ENCODE data around the gene ZNF616.
A peak's percentile ranks its signal among the peaks of the same experiment; 100 is the strongest.

The ZNF616 gene

DNA sequence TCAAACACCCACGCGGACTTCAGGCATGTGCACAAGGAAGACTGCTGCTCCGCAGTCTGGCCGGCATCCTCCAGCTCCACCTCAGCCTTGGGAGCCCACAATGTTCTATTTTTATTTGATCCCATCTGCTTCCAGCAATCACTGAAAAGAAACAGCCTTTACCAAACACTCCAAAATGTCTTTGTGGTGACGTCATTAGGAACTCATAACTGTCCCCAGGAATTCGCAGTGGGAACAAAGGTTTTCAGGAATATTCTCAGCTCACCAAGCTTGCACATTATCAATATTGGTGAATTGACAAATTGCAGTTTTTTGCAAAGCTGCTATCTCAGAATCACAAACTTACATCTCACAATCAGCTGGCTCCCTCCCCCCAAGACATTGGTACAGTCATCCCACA, 29.0 kb downstream of the ZNF616 start:
- DNase-seq (ENCODE audit: low spot score): no peak

DNA sequence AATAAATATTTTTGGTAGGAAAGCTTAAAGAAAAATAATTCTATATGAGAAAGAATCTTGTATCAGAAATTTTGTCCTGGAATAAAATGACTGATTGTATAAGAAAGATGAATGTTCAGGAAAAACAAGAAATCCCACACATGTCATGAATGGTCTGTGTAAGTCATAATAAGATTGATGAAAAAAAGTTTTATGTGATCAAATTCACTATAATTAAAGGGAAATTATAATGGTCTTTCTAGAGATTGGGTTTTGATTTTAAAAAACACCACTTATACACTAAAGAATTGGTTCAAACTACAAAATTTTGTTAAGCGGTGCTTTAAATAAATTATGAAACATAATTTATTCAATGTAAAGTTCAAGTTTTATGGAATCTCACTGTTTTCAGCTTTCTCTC, 37.0 kb downstream of the ZNF616 start:
- DNase-seq (ENCODE audit: low spot score): no peak

DNA sequence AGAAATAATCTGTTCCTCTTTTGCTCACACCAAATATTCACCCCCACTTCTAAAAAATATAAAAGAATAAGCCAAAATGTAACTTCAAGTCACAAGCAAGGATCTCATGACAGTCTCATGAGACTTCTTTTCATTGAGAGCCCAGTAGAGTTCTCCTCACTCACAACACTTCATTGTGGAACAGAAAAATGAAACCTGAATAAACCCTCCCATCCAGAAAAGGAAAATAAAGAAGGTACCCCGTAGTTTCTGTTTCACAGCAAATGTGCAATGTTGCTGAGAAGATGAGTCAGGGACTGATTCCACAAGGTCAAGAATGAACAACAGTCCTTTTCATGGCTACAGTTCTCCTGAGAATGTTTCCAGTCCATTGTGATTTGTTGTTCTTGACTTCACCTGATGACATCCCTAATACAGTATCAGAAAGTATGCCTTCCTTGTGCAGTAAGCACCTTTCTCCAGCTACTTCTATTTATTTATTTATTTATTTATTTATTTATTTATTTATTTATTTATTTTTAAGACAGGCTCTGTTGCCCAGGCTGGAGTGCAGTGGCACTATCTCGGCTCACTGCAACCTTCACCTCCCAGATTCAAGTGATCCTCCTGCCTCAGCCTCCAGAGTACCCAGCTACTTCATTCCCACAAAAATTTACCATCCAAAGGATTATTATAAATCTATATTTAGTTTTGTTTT, 37.7 kb downstream of the ZNF616 start:
- DNase-seq (ENCODE audit: low spot score): peak; percentile 16

DNA sequence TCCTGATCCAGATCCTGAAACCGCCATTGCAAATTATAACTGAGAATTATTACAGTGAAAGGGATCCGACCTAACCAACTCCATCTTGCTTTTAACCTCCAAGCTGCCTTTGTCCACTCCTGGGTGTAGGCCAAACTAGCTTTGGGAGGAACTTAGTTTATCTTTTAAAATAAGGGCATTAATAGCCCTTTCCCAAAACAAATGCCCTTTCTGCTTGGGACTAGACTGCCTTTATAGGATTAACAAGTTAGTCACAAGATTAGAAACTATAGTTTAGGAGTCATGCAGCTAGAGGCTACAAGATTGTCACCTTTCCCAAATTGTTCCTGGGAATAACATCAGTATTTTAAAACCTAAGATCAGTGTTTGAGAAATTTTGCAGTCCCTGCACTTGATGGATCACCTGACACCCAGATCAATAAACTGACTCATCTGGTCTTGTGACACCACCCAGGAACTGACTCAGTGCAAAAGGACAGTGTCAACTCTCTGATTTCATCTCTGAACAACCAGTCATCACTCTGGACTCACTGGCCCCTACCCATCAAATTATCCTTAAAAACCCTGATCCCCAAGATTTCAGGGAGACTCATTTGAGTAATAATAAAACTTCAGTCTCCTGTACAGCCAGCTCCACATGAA, 40.1 kb downstream of the ZNF616 start:
- peak; percentile 64 for DNase-seq (ENCODE audit: low spot score)

DNA sequence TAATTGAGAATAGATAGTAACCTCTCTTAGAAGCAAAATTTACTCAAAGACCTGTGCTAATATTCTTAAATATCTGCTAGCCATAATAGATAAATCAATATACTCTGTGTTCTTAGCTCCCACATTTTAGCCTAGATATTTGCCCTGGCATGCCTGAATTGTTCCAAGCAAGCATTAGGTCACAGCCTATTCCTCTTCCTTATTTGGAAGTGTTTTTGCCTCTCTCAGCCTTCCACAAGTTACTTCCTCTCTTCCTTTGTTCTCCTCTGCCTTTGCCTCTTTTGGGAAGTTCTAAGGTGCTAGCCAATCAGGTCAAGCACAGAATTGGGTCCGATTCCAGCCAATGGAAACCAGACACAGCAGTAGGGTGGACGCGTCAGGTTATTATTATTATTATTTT, 43.3 kb downstream of the ZNF616 start:
- peak; percentile 16 for DNase-seq (ENCODE audit: low spot score)

DNA sequence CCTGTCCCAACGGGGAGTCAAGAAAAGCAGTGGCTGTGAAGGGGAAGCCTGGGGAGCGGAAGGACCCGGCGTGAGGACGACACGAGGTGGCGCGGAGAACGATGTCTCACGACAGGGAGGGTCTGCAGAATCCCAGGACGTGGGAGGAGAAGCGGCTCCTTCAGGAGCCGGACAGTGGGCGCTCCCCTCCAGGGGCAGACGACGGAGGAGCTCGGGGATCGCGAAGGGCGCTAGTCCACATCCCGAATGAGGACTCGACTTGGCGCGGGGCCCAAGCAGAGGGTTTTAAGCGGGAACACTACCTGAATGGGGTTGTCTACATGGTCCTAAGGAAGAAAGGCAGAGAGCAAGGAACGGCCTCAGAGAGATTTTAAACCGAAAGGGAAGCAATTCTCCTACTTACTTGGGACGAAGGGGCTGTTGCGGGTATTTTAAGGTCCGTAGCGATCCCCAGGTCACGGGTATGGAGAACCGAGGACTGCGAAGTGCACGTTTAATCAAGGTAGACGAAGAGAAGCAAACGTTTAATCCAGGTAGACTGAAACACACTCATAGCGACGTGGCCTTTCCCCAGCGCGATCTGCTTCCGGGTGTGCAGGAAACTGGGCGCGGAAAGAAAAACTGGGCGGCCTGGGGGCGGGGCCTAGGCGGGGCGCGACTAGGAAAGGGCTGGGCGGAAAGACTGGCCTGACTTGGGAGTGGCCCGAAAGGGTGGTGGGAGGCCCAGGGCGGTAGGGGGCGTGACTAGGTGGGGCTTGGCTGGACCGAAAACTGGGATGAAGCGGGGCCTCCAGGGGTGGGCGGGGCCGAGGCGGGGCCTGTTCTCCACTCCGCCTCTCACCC, 44.3 kb downstream of the ZNF616 start, which contains the start of gene ZNF841:
Gene ZNF841, minus strand, starts transcription at position 594 of the 843 bp plus-strand sequence. CDS start 10,964 bp downstream, outside the sequence.
- DNase-seq (ENCODE audit: low spot score): peak; percentile 94

DNA sequence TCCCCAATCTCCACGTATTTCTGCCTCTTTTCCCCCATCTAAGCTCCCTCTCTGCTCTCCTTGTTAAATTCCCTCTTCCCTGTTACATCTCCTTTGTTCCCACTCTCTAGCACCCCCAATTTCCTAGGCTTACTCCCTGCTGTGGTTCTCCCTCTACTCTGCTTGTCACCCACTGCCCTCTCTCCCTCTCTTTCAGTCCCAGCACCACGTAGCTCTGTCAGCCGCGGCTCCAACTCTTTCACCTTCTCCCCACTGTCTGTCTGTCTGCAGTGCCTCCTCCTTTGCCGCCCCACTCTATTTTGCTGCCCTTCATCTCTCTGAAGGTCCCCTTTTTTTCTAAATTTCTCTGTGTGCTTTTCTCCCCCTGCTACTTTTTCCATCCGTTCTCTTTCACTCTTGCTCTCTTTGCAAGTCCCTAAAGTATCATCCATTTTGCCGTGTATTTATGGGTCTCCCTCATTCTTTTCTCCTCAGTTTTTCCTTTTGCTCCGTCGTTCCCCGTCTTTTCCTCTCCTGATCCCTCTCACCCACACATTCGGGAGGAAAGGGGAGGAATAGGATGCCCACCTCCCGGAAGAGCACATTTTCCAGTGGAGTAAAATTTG, 45.1 kb downstream of the ZNF616 start:
- peak; percentile 5 for DNase-seq (ENCODE audit: low spot score)

DNA sequence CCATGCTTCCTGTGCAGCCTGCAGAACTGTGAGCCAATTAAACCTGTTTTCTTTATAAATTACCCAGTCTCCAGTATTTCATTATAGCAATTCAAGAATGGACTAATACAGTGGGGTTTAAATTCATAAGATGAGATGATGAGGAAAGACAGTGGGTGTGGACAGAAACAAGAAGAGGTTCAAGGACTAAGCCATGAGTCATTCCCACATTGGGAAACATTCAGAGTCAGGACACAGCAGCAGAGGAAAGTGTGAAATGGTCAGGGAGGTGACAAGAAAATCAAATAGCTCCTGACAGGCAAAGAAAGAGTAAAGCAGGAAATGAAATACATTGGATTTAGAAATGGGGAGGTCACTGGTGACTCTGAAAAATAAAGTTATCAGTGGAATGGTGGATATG, 53.3 kb downstream of the ZNF616 start:
- peak; percentile 7 for DNase-seq (ENCODE audit: low spot score)

DNA sequence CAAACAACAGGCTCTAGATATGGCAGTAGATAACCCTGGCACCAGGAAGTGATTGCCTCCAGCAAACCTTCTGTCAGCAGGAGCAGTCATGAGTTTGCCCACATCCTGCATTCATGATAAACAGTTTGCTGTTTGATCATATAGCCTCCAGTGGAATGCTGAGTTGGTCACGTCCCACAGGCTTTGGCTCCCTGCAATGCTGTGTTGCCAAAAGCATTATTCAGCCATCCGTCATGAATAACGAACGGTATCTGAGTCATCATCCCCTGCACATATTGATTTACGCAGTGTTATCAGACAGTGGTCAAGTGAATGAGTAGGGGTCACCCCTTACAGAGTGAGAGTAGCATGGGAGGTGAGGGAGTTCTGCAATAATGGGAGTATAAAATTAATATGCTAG, 69.2 kb downstream of the ZNF616 start:
- peak; percentile 3 for DNase-seq (ENCODE audit: low spot score)

DNA sequence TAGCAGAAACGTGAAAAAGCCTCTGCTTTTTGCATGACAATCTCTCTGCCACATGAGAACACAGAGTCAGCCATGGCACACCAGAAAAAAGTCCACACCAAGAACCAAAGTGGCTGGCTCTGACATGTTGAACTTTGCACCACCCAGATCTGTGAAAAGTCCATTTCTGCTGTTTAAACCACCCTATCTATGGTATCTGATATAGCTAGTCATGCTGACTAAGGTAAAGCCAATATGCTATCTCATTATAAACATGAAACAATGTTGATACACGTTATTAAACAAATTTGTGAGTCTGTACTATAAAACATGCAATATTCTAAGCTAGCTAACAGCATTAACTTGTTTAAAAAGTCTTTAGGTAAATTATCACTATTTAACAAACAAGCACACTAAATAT, 70.1 kb downstream of the ZNF616 start:
- DNase-seq (ENCODE audit: low spot score): no peak

DNA sequence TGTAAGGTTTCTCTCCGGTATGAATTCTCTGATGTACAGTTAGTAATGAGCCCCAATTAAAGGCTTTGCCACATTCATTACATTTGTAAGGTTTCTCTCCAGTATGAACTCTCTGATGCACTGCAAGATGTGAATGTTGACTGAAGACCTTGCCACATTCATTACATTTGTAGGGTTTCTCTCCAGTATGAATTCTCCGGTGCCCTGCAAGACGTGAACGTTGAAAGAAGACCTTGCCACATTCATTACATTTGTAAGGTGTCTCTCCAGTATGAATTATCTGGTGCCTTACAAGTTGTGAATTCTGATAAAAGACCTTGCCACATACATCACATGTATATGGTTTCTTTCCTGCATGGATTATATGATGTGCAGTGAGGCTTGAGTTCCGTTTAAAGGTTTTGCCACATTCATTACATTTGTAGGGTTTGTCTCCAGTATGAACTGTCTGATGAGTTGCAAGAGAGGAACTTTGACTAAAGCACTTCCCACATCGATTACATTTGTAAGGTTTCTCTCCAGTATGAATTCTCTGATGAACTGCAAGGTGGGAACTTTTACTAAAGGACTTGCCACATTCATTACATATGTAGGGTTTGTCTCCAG, 73.4 kb downstream of the ZNF616 start:
- DNase-seq (ENCODE audit: low spot score): no peak

DNA sequence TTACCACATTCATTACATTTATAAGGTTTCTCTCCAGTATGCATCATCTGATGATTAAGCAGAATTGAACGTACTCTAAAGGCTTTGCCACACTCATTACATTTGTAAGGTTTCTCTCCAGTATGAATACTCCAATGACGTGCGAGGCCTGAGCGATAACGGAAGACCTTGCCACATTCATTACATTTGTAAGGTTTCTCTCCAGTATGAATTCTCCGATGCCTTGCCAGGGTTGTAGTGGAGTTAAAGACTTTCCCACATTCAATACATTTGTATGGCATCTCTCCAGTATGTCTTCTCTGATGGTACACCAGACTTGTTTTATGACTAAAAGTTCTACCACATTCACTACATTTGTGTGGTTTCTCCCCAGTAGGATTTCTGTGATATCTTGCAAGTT, 74.3 kb downstream of the ZNF616 start:
- no peak for DNase-seq (ENCODE audit: low spot score)

Measured in kidney tubule cell (primary cell).